ENCODE data around the gene DENND1A.

The DENND1A gene

DNA sequence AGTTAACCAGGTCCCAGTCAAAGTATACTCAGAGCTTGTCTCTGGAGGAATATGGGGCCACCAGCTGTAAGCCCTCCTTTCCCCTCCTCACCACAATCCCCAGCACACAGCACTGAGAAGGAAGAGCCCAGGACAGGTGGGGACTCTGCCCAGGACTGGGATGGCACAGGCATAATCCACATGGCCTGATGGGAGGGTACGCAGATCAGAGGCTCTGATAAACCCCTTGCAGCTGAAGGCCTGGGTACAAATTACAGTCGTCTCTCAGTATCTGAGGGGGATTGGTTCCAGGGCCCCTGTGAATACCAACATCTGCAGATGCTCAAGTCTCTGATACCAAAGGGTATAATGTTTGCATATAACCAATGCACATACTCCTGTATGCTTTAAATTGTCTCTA, 328.1 kb downstream of the DENND1A start:
- no peak overlapping the region for H3K4me2 ChIP-seq (ENCODE audit: low read depth, low read length, poor library complexity, severe bottlenecking)
- no peaks in the 10 kb centered on the region for H3F3A ChIP-seq (ENCODE audit: insufficient read depth)
- H3K36me3 ChIP-seq (ENCODE audit: low read length) = no peaks in the 10 kb centered on the region
- no peak overlapping the region for H2AFZ ChIP-seq (ENCODE audit: low read depth, low read length, severe bottlenecking)
- H3K9me2 ChIP-seq (replicated peaks; ENCODE audit: insufficient read depth, low read length) = no peaks in the 10 kb centered on the region
- H3K9me3 ChIP-seq (ENCODE audit: insufficient read depth, low read length) = no peaks in the 10 kb centered on the region
- TF ChIP-seq, protein P1, sequence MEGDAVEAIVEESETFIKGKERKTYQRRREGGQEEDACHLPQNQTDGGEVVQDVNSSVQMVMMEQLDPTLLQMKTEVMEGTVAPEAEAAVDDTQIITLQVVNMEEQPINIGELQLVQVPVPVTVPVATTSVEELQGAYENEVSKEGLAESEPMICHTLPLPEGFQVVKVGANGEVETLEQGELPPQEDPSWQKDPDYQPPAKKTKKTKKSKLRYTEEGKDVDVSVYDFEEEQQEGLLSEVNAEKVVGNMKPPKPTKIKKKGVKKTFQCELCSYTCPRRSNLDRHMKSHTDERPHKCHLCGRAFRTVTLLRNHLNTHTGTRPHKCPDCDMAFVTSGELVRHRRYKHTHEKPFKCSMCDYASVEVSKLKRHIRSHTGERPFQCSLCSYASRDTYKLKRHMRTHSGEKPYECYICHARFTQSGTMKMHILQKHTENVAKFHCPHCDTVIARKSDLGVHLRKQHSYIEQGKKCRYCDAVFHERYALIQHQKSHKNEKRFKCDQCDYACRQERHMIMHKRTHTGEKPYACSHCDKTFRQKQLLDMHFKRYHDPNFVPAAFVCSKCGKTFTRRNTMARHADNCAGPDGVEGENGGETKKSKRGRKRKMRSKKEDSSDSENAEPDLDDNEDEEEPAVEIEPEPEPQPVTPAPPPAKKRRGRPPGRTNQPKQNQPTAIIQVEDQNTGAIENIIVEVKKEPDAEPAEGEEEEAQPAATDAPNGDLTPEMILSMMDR (IDR thresholded peaks at IDR 0.05; ENCODE audit: insufficient read depth, low read length, poor library complexity, severe bottlenecking) = no peak
- TF ChIP-seq EZH2phosphoT487 (conservative IDR thresholded peaks at IDR 0.05; ENCODE audit: low read length) = no peak
- H3K9ac ChIP-seq (ENCODE audit: low read length) = no peak overlapping the region
- H3K27me3 ChIP-seq (ENCODE audit: low read length) = no peaks in the 10 kb centered on the region
- H4K20me1 ChIP-seq (ENCODE audit: low read depth, low read length) = no peaks in the 10 kb centered on the region
- H3K79me2 ChIP-seq (ENCODE audit: insufficient read depth, low read length) = no peaks in the 10 kb centered on the region
- H3K27ac ChIP-seq (ENCODE audit: low read depth, low read length) = no peak overlapping the region
- no peak overlapping the region for H3K4me3 ChIP-seq (ENCODE audit: insufficient read depth, low read length, poor library complexity, severe bottlenecking)

DNA sequence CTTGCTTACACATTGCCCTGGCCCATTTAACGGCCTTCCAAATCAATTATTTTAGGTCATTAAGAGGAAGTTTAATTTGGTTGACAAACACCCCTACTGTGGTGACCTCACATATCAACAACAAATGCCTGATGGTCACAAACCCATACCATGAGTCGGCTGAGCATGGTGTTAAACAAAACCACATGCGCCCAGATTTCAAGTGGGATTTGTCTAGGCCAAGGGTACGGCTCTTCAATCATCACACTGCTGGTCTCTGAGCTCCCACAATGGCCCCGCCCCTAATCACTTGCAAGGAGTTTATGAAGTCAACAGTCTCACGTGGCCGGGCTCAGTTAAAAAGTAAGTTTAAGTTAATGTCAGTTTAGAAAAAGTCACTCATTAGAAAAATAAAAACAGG, 330.1 kb downstream of the DENND1A start:
- H3K27ac ChIP-seq (ENCODE audit: low read depth, low read length) = no peak overlapping the region
- no peak overlapping the region for H3K9ac ChIP-seq (ENCODE audit: low read length)
- H3K4me2 ChIP-seq (ENCODE audit: low read depth, low read length, poor library complexity, severe bottlenecking) = no peak overlapping the region
- H3K36me3 ChIP-seq (ENCODE audit: low read length) = no peaks in the 10 kb centered on the region
- no peaks in the 10 kb centered on the region for H3K9me2 ChIP-seq (replicated peaks; ENCODE audit: insufficient read depth, low read length)
- no peak overlapping the region for H3K4me3 ChIP-seq (ENCODE audit: insufficient read depth, low read length, poor library complexity, severe bottlenecking)
- no peaks in the 10 kb centered on the region for H3K79me2 ChIP-seq (ENCODE audit: insufficient read depth, low read length)
- no peaks in the 10 kb centered on the region for H3K27me3 ChIP-seq (ENCODE audit: low read length)
- no peak for TF ChIP-seq EZH2phosphoT487 (conservative IDR thresholded peaks at IDR 0.05; ENCODE audit: low read length)
- TF ChIP-seq, protein P1 (IDR thresholded peaks at IDR 0.05; ENCODE audit: insufficient read depth, low read length, poor library complexity, severe bottlenecking) = no peak
- no peaks in the 10 kb centered on the region for H4K20me1 ChIP-seq (ENCODE audit: low read depth, low read length)
- H3K9me3 ChIP-seq (ENCODE audit: insufficient read depth, low read length) = no peaks in the 10 kb centered on the region
- no peak overlapping the region for H2AFZ ChIP-seq (ENCODE audit: low read depth, low read length, severe bottlenecking)
- H3F3A ChIP-seq (ENCODE audit: insufficient read depth) = no peaks in the 10 kb centered on the region

DNA sequence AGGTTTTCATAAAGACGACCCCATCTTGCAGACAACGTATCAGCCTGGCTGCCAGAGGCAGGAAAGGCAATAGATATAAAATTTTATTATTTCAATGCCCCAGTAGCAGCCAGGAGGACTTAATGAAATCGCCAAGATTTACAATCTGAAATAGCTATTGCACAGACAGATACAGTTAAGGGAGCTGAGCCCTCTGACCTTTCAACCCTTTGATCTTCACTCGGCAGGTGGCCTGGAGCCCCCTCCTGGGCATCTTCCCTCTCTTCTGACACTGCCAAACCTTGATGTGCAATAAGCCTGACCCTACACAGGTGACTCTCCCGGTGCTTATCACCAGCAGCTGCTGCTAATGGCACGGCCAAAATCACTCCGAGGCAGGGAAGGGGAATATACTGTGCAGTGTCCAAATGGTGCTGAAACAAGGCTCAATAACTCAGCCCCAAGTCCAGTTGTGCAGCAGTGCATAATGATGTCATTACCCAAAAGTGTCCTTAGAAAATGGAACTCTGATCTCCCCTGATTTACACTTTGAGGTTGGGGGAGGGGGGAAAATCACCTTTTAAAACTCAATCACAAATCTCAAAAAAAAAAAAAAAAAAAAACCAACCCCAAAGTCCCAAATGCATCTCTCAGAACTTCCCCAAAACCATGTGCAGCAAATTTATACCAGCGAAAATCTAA, 331.9 kb downstream of the DENND1A start:
- H3K36me3 ChIP-seq (ENCODE audit: low read length) = no peaks in the 10 kb centered on the region
- TF ChIP-seq EZH2phosphoT487 (conservative IDR thresholded peaks at IDR 0.05; ENCODE audit: low read length) = no peak
- TF ChIP-seq, protein P1 (IDR thresholded peaks at IDR 0.05; ENCODE audit: insufficient read depth, low read length, poor library complexity, severe bottlenecking) = no peak
- no peaks in the 10 kb centered on the region for H3K9me2 ChIP-seq (replicated peaks; ENCODE audit: insufficient read depth, low read length)
- no peak overlapping the region for H3K4me2 ChIP-seq (ENCODE audit: low read depth, low read length, poor library complexity, severe bottlenecking)
- no peak overlapping the region for H3K27ac ChIP-seq (ENCODE audit: low read depth, low read length)
- H3K9me3 ChIP-seq (ENCODE audit: insufficient read depth, low read length) = no peaks in the 10 kb centered on the region
- H3K4me3 ChIP-seq (ENCODE audit: insufficient read depth, low read length, poor library complexity, severe bottlenecking) = no peak overlapping the region
- no peaks in the 10 kb centered on the region for H4K20me1 ChIP-seq (ENCODE audit: low read depth, low read length)
- no peaks in the 10 kb centered on the region for H3F3A ChIP-seq (ENCODE audit: insufficient read depth)
- no peaks in the 10 kb centered on the region for H3K27me3 ChIP-seq (ENCODE audit: low read length)
- H3K79me2 ChIP-seq (ENCODE audit: insufficient read depth, low read length) = no peaks in the 10 kb centered on the region
- H2AFZ ChIP-seq (ENCODE audit: low read depth, low read length, severe bottlenecking) = no peak overlapping the region
- H3K9ac ChIP-seq (ENCODE audit: low read length) = no peak overlapping the region

Measured in SU-DHL-6 (cell line).